Skeletal muscle tissue (tissue), 4 donors: ENCODE measurements around the gene FLNA. TPM values are rescaled to one million over a fixed set of nuclear protein-coding genes. Genes with fewer than 3 reads are reported as not detected.
"Not testable (repeated sequence)": the region's sequence is repeated elsewhere in the genome, so short reads cannot be mapped to it uniquely, and the experiment has no call there.

Source experiments
- H3K27ac ChIP-seq: one replicate; pipeline ENCODE4 v1.7.0; 2013; ENCODE audit warnings: mild to moderate bottlenecking, low read depth, low read length, inconsistent platforms
- H3K27me3 ChIP-seq, 3 donors: one replicate each; pipeline ENCODE4 v1.7.0; 2013; ENCODE audit warnings: low read length in 3 of 3; ENCODE audit not compliant: control insufficient read depth in 3 of 3, insufficient read depth in 3 of 3
- H3K36me3 ChIP-seq, 3 donors: one replicate each; pipeline ENCODE4 v1.7.0; 2013; ENCODE audit warnings: low read length in 3 of 3; ENCODE audit not compliant: control insufficient read depth in 3 of 3, insufficient read depth in 3 of 3
- H3K4me1 ChIP-seq, 3 donors: one replicate each; pipeline ENCODE4 v1.7.0; 2013; ENCODE audit warnings: low read length in 3 of 3, mild to moderate bottlenecking in 3 of 3; ENCODE audit not compliant: control insufficient read depth in 3 of 3, insufficient read depth in 3 of 3
- H3K4me3 ChIP-seq, 3 donors: one replicate each; pipeline ENCODE4 v1.7.0; 2013; ENCODE audit warnings: low read length in 3 of 3
- H3K9ac ChIP-seq, 3 donors: one replicate each; pipeline ENCODE4 v1.7.0; 2013; ENCODE audit warnings: low read length in 3 of 3, mild to moderate bottlenecking in 3 of 3, moderate library complexity in 2 of 3, low read depth in 1 of 3
- H3K9me3 ChIP-seq, 3 donors: one replicate each; pipeline ENCODE4 v1.7.0; 2013; ENCODE audit warnings: low read length in 3 of 3; ENCODE audit not compliant: control insufficient read depth in 3 of 3
- total RNA-seq: library from RNA; depleted of rRNA; stranded (reverse); fragments of >200 nt; gene quantifications from one replicate; pipeline ENCODE4 v1.2.3, GENCODE V29; 2014
- donor health status: Osteomylitis.

The FLNA gene
- total RNA-seq, 1 donor from 2014 or later = 331 TPM

DNA sequence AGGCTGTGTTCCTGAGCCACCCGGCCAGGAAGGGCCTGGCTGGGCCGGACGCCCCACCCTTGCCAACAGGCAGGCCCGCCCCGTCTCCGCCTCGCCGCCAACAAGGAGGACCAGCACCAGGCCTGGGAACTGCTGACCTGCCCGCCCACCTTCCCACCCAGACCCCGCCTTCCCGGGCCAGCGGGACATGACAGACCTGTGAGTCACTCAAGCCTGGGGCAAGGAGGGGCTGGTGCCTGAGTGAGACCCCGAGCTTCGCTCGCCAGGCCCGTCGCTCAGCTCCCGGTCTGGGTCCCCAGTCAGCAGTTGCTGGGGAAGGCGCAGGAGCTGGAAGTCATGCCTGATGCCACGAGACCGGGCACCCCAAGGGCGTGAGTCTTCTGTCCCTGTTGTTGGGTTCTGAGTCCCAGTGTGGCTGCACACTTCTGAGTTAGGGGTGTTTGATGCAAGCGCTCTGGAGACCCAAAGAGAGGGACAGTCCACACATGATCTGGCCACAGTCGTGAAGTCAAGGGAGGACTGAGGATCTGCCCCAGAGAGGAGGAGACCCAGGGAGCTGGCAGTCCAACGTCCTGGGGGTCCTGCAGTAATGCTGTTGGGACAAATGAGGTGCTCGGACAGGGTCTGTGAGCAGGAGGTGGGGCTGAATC is 34.9 kb upstream of the FLNA start, which contains the start of gene DNASE1L1:
TSS of gene DNASE1L1 (minus strand) at position 33 of the 650 bp plus-strand sequence. CDS start 3,686 bp downstream, outside the sequence.
- Histone ChIP-seq H3K9me3 (no peaks in the 10 kb centered on the region), H3K27me3 (no peaks in the 10 kb centered on the region), H3K36me3 (peaks cover 0 to 18% (median 3%) of the 10 kb centered on the region in 3 donors), H3K4me1 (peaks cover 18 to 21% (median 19%) of the 10 kb centered on the region in 3 donors), H3K9ac (peak within 1 kb of the TSS; percentile 72 to 88 (median 80)), H3K4me3 (peak within 1 kb of the TSS; percentile 65 to 73 (median 69)), H3K27ac (peak within 1 kb of the TSS; percentile 95)

DNA sequence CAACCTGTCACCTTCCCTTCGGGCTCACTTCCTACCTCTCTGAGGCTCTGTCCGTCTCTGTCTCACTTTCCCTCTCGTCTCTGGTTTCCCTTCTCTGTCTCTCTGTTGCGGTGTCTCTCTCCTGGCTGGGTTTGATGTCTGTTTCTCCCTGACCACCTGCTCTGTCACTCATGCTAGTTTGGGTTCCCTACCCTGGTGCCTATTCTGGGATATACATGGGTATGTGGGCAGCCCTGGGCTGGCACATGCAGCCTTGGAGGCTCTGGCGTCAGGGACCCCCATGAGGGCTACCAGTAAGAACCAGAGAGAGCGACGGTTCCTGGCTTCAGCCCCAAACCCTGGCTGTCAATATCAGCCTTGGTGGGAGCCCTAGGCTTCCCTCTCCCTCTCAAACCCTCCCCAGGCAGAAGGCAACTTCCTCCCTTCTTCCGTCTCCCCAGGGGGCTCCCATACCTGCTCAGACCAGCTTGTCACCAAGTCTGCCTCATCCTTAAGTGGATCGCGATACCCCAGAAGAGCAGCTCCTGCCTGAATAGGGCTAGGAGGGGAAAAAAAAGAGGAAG is 34.3 kb upstream of the FLNA start:
- peak overlapping the region; percentile 72 to 88 (median 80) for H3K9ac ChIP-seq
- peaks cover 0 to 14% (median under 1%) of the 10 kb centered on the region in 3 donors for H3K36me3 ChIP-seq
- peak overlapping the region; percentile 65 to 73 (median 69) for H3K4me3 ChIP-seq
- peak overlapping the region; percentile 95 for H3K27ac ChIP-seq
- H3K9me3 ChIP-seq = no peaks in the 10 kb centered on the region
- H3K27me3 ChIP-seq = no peaks in the 10 kb centered on the region
- peaks cover 18 to 21% (median 19%) of the 10 kb centered on the region in 3 donors for H3K4me1 ChIP-seq

DNA sequence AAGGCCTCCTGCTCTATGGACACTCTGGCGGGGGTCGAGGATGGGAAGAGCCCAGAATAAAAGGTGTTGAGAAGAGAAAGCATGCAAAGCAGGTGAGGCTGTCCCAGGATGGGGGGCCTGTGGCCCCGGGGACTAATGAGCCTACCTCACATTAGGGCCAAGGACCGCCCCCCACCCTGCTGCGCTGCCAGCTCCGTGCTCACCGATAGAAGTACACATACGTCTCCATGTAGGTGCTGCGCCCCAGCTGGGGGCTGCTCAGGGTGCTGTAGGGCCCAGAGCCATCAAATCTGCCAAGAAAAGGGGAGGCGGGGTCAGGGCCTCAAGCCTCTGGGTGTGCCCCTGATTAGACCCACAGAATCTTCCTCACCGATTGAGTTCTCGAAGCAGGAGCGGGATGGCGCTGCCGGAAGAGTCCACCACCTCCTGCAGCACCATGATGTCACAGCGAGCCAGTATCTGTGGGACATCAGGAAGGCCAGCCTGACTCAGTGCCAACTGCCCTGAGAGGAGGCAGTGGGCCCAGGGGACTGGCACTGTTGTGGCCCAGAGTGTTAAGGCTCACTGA is 30.3 kb upstream of the FLNA start:
- H3K27me3 ChIP-seq = no peaks in the 10 kb centered on the region
- H3K9ac ChIP-seq = no peak overlapping the region
- H3K4me3 ChIP-seq = no peak overlapping the region
- H3K9me3 ChIP-seq = no peaks in the 10 kb centered on the region
- H3K36me3 ChIP-seq = peaks cover 12 to 21% (median 21%) of the 10 kb centered on the region in 3 donors
- H3K4me1 ChIP-seq = peaks cover 15 to 24% (median 22%) of the 10 kb centered on the region in 3 donors
- H3K27ac ChIP-seq = no peak overlapping the region

DNA sequence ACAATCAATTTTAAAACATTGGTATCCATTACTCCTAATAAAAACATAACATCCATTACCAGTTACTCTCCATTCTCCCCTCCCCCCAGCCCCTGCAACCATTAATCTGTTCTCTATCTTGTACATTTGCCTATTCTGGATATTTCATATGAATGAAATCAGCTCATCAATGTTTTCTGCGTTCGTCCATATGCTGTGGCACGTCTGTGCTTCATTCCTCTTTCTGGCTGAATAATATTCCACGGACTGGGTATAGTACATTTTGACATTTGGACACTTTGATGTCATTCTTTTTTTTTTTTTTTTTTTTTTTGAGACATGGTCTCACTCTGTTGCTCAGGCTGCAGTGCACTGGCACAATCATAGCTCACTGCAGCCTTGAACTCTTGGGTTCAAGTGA is 29.4 kb upstream of the FLNA start:
- no peaks in the 10 kb centered on the region for H3K9me3 ChIP-seq
- no peak overlapping the region for H3K4me3 ChIP-seq
- peaks cover 18 to 28% (median 27%) of the 10 kb centered on the region in 3 donors for H3K36me3 ChIP-seq
- H3K27me3 ChIP-seq = no peaks in the 10 kb centered on the region
- H3K27ac ChIP-seq = no peak overlapping the region
- peaks cover 19 to 25% (median 24%) of the 10 kb centered on the region in 3 donors for H3K4me1 ChIP-seq
- H3K9ac ChIP-seq = no peak overlapping the region

DNA sequence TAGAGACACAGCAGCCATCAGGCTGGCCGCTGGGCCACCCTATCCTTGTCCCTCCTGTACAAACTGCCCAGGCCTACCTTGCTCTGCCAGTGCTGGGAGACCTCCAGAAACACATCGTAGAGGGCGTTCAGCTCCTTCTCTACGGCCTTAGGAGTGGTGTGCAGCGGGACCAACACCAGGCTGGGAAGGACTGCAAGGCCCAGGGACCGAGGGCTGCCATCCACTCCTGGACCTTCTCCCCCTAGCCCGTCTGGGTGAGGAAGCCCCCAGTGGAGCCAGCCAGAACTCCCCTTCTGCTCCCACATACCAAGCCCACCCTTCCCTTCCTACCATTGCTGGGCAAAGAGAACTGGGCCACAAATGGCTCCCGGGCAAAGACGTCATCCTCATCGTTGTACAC is 28.8 kb upstream of the FLNA start:
- Histone ChIP-seq H3K36me3 (peaks cover 18 to 28% (median 27%) of the 10 kb centered on the region in 3 donors), H3K9ac (peak overlapping the region in 1 of 3 donors; percentile 40), H3K9me3 (no peaks in the 10 kb centered on the region), H3K4me1 (peaks cover 15 to 24% (median 23%) of the 10 kb centered on the region in 3 donors), H3K27me3 (no peaks in the 10 kb centered on the region), H3K4me3 (no peak overlapping the region), H3K27ac (no peak overlapping the region)

DNA sequence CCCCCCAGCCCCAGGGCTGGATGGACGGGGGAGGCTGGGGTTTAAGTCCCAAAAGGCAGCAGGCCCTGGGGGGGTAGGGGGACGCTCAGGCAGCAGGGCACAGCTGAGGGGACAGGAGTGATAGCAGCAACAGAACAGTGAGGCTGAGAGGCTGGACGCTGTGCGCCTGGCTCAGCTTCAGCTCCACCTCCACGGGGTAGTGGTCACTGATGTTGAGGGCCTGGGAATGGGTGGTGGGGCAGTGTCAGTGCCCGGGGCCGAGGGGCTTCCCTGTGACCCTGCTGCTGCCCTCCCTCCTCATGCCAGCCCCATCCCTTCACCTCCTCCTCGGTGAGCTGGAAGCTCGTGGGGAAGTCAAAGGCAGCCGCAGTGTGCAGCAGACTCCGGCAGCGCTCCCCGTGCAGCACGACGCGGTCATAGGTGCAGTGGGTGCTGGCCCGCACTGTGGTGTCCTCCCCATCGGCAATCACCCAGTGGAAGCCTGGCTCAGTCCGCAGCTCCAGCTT is 28.2 kb upstream of the FLNA start:
- Histone ChIP-seq H3K4me1 (peaks cover 15 to 24% (median 23%) of the 10 kb centered on the region in 3 donors), H3K9me3 (no peaks in the 10 kb centered on the region), H3K27me3 (no peaks in the 10 kb centered on the region), H3K27ac (no peak overlapping the region), H3K9ac (no peak overlapping the region), H3K4me3 (no peak overlapping the region), H3K36me3 (peaks cover 18 to 28% (median 27%) of the 10 kb centered on the region in 3 donors)

DNA sequence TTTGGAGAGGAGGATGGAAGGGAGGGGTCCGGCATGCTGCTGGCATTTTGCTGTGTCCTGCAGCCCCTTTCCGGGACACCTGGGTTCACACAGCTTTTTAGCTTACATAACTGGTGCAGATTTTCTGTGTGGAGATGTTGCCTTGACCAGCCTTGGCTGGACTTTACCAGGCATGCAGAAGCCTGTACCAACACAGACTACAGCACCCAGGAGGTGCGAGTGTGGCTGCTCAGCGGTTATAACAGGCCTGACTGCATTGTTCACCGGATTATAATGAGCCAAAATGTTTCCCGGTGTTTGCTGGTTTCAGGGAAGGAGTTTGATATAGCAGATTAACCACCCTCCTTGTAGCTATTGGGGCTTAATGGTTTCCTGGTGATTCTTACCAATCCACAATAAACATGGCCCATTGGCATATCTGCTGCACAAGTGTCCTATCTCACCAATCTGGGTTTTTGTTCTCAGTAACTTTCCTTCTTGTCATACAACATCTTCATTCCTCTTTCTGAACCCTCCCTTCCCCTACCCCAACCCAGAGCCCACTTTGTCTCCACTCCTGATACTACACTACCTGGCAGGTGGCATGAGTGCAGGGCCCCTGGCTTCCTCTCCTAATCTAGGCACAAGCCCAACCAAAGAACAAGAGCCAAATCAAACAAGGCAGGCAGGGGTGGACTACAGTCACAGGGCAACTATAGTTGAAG is 27.6 kb upstream of the FLNA start:
- H3K4me1 ChIP-seq = peaks cover 16 to 26% (median 24%) of the 10 kb centered on the region in 3 donors
- H3K4me3 ChIP-seq = no peak overlapping the region
- H3K36me3 ChIP-seq = peaks cover 18 to 28% (median 27%) of the 10 kb centered on the region in 3 donors
- no peak overlapping the region for H3K27ac ChIP-seq
- no peak overlapping the region for H3K9ac ChIP-seq
- H3K27me3 ChIP-seq = no peaks in the 10 kb centered on the region
- no peaks in the 10 kb centered on the region for H3K9me3 ChIP-seq

DNA sequence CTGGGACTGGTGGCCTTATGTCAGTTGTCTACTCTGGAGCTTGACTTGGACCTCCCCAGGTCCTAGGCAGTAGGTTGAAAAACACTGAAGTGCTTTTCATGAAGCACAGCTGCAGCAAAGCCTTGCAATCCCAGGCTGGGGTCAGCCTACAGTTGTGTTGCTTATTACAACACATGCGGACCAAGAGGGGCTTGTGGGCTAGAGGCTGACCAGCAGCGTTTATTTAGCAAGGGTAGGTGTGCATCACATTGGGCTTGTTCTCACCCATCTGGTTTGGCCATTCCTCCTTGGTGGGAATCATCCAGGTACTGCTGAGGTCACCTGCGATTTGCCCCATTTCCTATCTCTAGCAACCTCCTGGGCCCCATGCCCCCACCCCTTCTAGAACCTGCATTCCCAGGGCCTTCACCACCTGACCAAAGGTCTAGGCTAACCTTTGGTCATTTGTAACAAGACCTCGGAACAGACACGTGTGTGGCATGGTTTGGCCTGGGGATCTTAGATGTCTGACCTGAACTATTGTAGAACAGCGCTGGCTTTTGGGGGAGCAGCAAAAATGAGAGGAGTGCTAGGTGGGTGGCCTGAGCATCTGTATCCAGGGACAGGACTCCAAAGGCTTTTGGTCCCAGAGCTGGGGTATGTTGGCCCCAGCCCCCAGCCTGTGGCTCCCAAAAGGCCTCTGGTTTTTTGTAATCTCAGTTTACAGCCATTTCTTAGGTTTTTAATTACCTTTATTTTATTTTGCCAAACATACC is 26.8 kb upstream of the FLNA start:
- H3K27ac ChIP-seq = no peak overlapping the region
- no peaks in the 10 kb centered on the region for H3K9me3 ChIP-seq
- H3K4me1 ChIP-seq = peaks cover 18 to 29% (median 25%) of the 10 kb centered on the region in 3 donors
- peaks cover 18 to 28% (median 27%) of the 10 kb centered on the region in 3 donors for H3K36me3 ChIP-seq
- no peak overlapping the region for H3K4me3 ChIP-seq
- H3K9ac ChIP-seq = no peak overlapping the region
- no peaks in the 10 kb centered on the region for H3K27me3 ChIP-seq

DNA sequence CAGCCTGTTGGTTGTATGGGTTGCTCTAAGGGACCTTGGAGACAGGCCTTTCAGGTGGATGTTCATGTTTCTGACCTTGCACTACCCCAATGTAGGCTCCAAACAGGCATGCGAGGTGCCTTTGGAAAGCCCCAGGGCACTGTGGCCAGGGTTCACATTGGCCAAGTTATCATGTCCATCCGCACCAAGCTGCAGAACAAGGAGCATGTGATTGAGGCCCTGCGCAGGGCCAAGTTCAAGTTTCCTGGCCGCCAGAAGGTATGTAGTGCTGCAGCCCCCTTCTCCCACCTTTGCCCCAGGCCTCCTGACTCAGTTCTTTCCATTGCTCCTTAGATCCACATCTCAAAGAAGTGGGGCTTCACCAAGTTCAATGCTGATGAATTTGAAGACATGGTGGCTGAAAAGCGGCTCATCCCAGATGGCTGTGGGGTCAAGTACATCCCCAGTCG is 26.0 kb upstream of the FLNA start:
- not testable (repeated sequence) for H3K27me3 ChIP-seq, H3K9me3 ChIP-seq, H3K9ac ChIP-seq, H3K27ac ChIP-seq
- Histone ChIP-seq H3K4me3 (peak overlapping the region in 2 of 3 donors; percentile 29 to 39), H3K36me3 (peaks cover 18 to 28% (median 27%) of the 10 kb centered on the region in 3 donors), H3K4me1 (peaks cover 18 to 29% (median 25%) of the 10 kb centered on the region in 3 donors)
